T-helper 2 cell treated with Interferon-gamma antibody and Interleukin-4, amounts not matched to agents 100 ng/mL and 5 ng/mL, for 36 hours (primary cell): ENCODE data around the gene ASB18. TPM values are rescaled to one million over a fixed set of nuclear protein-coding genes. Genes with fewer than 3 reads are reported as not detected.

Experiments used
- intact Hi-C: fragments of 100-400 bp; cut with micrococcal nuclease; formaldehyde crosslinking; loops from one replicate; pipeline ENCODE4 v1.15.1; 2023
- total RNA-seq: library from RNA; stranded (reverse); gene quantifications from 2 replicates; pipeline ENCODE4 v1.2.3, GENCODE V29; 2022

The ASB18 gene
- total RNA-seq, 1 donor from 2014 or later: not detected

- intact Hi-C loops: loop anchor here (2.0 kb wide), 1 partner anchor 16 kb away; no protein-coding TSS in a partner anchor
Observed at GRCh38 chr2:236164201-236164924, 99.8 kb downstream of the ASB18 start.

DNA sequence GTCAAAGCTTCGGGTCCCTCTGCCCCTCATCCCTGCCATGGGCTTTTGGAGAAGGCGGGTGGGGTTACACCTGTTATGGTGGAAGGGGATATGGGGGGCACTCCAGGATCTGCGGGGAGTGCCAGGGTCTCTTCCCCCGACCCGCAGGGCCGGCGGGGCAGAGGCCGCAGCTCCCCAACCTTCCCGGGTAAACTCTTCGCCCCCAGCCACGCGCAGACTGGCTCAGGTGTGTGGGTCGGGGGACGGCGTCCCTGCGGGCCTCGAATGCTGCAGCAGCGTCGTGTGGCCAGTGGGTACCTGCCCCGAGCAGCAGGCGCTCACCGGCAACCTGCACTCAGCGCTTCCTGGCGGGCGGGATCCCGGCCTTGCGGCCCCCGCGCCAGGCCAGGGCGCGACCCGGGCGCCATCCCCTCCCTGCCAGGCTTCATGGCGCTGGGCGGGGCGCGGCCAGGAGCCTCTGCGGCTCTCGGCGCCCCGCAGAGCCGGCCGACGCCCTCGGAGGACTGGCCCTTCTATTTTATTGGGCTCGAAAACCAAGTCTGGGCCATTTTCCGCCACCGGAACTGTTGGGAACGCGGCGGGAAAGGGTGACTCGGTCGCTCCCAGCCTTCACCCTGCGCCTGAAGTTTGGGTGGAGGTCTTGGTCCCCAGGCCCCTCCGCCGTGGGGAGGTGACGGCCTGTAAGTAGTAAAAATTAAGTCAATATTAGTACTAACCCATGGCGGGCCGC lies 100.6 kb downstream of the ASB18 start:
- intact Hi-C loops: loop anchor here (2.0 kb wide), 1 partner anchor 17 kb away; no protein-coding TSS in a partner anchor

DNA sequence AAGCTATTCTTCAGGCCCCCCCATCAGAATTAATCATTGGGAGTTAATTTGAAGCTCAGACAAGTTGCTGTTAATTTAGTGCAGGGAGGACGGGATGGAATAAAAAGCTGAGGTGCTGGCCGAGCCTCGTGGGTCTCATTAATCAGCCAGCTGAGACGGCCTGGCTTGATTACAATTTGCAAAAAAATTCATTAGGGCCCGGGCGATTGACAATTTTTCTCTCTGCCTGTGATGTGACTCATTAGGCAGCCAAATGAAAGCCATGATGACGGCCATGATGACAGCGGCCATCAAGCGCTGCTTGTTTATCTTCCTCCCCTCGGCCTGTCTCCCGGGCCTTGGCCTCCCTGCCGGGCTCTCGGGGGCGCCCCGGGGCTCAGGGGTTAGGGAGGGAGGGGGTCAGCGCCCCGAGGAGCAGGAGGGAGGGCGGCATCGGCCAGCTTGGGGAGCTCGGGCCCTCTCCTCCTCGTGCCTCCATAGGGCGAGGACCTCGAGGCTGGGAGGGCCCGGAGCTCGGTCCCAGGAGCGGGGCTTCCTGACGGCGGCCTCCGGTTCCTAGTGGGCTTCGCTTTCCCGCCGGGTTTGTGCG lies 101.2 kb downstream of the ASB18 start:
- intact Hi-C loops: no loop called here

DNA sequence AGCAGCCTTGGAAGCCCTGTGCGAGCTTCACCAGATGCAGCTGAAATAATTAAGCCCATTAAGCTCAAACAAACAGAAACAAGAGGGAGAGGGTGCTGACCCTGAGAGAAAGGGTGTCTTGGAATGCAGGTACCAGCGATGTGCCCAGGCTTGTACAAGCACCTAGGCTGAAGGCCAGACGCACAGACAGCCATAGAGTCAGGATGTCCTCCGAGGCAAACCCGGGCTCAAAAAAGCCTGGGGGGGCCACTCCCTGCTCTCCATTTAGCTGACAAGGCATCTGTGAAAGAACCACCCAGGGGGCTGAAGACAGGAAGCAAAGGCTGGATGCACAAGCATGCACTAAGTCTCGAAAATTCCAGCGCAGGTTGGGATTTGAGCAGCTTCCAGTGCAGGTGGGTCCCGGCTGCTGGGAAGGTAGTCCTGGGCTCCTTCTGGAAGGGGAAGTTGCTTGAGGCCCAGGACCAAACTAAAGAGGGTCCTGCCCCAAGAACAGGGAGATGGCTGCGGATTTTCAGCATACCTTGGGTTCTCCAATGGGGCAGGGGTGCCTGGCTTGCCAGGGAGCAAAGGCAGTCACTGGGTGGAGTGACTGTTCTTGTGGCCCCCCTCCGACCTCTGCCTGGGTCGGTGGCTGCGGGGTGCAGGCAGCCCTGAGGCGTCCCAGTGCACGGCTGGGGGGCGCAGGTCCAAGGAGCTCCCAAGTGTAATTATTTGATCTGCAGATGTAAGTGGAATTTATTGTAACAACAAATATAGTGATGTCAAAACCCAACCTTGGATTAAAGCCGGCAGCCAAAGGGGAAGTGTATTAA lies 102.0 kb downstream of the ASB18 start:
- intact Hi-C loops: no loop called here

DNA sequence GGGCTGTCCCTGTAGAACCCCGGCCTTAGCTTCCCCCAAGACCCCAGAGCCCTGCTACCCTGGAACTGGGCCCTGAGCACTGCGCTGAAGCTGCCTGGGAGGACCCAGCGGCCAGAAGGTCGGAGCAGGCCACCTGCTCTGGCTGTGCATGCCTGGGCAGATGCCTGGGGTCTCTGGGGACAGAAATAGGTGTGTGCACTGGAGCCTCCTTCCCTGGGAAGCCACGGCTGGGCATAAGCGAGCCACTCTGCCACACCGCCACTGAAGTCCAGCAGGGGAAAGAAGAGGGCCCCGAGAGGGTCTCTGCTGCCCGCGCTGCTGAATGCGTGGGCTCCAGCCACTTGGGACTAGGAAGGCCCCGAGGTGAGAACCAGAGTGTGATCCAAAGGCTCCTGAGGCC lies 102.7 kb downstream of the ASB18 start:
- intact Hi-C loops: no loop called here

DNA sequence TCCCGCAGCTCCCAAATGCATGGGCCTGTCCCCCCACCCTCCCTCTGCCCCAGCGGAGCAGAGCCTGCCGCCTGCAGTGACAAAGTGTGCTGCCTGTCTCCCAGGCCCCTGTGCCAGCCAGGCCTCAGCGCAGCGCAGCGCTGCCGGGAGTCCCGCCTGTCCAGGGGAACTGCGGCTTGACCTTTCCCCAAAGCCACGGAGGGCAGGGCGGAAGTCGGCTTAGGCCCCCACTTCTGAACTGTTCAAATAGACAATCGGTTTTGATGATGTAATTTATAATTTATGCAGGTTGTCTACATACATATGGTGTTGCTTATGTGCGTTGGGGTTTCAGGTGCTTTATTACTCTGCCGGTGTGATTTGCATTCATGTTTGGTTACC lies 103.1 kb downstream of the ASB18 start:
- intact Hi-C loops: no loop called here

DNA sequence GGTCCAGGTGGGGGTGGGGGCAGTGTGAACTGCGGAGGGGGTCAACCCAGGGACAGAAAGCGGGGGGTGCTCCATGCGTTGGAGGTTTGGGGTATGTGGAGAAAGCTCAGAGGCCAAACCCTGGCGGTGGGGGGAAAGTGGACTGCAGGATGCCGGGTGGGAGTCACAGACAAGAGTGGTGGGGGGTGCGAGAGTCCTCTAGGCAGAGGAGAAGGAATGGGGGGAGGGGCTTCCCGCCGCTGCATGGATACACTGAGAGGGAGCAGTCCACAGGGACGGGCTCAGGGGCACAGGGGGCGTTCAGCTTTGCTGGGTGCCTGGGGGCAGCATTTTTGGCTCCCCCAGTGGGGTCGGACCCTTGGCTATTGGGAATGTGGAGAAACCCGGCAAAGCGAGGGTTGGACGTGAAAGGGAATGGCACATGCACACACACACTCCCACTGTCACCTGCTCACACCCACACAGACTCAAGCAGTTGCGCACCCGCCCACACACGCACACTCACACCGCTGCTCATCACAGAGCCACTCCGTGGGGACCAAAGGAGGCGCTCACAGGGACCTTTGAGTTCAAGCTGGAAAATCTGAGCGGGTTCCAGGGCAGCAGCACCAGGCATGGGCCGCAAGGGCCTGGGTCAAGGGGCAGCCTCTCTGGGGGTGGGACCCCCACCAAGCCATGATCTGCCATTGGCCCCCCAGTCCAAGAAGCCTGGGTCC lies 103.7 kb downstream of the ASB18 start:
- intact Hi-C loops: no loop called here

- intact Hi-C loops: no loop called here
Observed at GRCh38 chr2:236159778-236160170, 104.4 kb downstream of the ASB18 start.

GRCh38 chr2:236158969-236159777 lies 105.0 kb downstream of the ASB18 start:
- intact Hi-C loops: no loop called here

DNA sequence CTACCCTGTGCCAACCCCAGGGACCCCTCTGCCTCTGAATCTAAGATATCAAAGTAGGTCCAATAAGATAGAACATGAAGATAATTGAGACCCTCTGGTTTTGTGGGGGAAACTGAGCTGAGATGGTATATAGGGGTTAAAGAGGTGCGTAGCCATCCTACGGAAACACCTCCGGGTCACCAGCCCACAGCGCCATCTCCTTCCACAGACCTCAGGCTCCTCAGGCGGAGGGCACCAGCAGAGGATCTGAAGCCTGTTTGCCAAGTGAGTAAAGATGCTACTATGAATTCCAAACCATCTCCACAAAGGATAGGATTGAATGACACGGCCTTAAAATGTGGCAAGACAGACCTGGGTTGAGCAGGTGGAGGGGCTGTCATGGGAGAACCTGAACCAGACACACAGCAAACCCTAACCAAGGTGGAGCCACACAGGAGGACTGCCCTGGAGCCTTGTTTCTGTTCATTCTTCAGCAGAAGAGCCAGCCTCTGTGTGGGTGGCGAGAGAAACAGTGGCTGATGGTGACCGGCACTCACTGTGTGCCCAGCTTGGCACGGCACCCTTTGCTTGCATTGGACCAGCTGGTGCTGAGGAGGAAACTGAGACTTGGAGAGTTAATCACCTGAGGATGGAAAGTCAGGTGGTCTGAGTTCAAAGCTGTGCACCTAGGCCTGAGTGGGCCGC lies 106.2 kb downstream of the ASB18 start:
- intact Hi-C loops: no loop called here

DNA sequence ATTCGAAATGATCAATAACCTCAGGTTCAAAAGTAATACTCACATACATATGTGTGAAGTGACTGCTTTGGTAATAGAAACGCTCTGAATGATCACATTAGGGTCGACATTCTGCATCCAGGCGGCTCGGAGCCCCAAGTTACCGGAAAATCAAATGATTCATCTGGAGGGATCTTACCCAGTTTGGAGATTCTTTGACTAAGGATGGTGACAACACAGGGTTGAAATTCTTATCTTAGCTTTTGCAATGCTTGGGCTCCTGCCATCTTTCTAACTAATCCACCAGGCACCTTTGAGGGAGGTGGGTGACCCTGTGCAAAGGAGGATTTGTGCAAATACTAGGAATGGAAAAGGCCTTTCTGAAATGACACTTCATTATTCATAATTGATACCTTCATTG lies 106.8 kb downstream of the ASB18 start:
- intact Hi-C loops: no loop called here

DNA sequence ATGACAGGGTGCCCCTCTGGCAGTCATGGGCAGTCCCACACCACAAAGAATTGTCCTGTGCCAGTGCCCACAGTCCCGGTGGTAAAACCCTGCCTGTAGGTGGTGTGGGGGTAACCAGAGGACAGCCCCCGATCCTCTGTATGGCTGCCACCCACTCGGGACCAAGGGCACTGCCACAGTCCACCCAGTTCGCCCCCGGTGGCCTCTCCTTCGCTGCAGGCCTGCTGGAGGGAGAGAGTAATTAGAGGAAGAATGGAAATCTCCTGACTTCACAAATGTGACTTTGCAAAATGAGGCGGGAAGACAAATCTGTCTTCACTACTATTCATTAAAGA lies 107.4 kb downstream of the ASB18 start:
- intact Hi-C loops: no loop called here

DNA sequence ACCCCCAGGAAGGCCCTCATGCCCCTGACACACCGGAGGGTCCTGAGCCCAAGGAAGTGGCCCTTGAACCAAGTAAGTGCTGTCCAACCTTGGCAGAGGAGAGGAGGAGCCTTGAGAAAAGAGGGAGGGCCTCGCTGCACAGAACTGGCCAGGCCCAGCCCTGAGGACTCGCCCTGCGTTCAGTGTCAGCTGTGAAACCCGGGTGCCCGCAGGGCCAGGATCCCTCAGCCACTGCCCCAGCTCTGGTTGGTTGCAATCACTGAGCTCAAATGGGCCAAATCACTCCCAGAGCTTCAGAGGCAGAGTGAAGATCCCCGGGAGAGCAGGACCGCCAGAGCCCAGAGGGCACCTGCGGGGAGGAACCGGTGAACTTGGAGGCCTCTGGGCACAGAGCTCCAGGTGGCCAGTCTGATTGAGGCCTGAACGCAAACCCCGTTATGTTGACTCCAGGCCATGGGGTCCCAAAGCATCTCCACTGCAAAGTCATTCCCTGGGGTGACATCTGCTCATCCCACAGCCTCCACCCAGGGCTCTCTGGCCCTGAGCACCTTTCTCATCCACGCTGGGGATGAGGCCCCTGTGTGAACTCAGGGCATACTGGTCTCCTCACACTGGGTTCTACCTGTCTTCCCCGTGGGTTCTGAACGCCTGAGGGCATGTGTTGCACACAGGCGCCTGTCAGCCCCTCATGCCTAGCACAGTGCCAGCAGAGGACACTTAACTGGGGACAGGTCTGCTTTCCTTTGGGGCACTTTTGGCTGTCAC lies 107.9 kb downstream of the ASB18 start:
- intact Hi-C loops: no loop called here

GRCh38 chr2:236155406-236155805 lies 108.8 kb downstream of the ASB18 start:
- intact Hi-C loops: no loop called here

DNA sequence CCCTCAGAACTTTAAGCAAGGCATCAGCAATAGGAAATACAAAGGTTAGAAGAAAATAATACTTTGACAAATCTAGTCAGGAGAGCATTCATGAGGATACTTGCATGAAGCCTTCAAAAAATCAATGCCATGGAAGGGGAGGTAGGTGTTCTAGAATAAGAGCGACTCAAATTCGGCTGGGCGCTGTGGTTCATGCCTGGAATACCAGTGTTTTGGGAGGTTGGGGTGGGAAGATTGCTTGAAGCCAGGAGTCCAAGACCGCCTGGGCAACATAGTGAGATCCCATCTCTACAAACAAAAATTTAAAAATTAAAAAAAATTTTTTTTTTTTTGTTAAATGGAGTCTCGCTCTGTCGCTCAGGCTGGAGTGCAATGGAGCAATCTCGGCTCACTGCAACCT lies 117.8 kb downstream of the ASB18 start:
- intact Hi-C loops: no loop called here

- intact Hi-C loops: no loop called here
Observed at GRCh38 chr2:236143811-236144210, 120.4 kb downstream of the ASB18 start.
